GM18498 (cell line): ENCODE results near the gene SPATA17.

ENCODE experiments used
- ATAC-seq: cut with Tn5 transposase; IDR thresholded peaks from one replicate; pipeline ENCODE4 v1.9.1; 2021; ENCODE audit warnings: mild to moderate bottlenecking, moderate library complexity; ENCODE audit not compliant: unreplicated experiment

The SPATA17 gene

DNA sequence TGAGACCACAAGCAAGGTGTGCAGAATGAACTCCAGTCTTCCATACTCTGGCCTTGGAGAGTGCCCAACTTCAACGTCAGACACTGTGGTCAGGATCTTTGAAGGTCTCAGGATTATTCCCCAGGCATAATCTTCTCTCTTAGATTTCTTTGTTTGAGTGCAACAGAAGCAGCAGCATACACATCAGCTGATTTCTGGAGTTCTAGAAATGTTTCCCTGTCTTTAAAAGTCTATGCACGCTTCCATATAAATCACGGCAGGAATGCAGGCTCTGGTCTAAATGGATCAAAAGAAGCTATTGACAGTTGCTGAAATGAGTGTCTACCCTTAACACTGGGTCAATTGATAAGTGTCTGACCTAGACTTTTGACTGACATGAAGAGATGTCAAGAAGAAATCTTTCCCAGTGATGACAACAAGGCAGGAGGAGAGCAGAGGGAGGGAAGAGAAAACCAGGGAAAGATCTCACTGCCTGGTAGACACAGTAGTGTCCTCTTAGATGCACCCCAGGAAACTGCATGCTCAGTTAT is 279.7 kb downstream of the SPATA17 start:
- no peak for ATAC-seq

- ATAC-seq = no peak
These were observed 280.8 kb downstream of the SPATA17 start for GRCh38 chr1:217911908-217912307.

DNA sequence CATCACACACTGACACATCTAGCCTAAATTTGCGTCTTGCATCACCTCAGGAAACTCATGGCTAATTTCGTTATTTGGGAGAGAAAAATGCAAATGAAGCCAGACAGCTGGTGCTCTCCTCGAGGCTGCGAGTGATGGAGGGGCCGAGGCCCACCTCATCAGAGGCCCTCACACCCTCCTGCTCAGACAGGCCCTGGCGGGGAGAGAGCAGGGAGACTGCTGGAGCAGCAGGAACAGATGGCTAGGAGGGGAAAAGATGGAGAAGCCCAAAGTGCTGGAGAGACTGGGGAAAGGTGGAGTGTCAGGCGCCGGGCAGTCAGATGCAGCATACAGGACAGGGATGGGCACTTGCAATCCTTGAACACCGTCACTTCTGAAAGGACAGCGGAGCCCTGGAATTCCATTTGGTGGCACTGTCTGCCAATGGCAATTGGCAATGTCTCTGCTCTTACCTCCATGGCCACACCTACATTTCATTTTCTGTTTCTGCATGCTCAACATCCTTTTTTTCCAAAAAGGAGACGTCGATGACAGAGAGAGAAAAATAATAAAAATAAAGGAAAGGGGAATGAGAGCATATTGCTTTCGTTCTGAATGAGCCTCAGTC is 286.2 kb downstream of the SPATA17 start:
- ATAC-seq = no peak

- no peak for ATAC-seq
These were observed 288.7 kb downstream of the SPATA17 start for GRCh38 chr1:217919683-217920388.
